IMR-90 (cell line): ENCODE results near the gene SOX21.

Experiments used
- CTCF ChIP-seq: conservative IDR thresholded peaks from 2 replicates; pipeline ENCODE4 v1.5.1; 2012; ENCODE audit warnings: mild to moderate bottlenecking, low read depth, low read length, improper control_type of control experiment
- POLR2A ChIP-seq: IDR thresholded peaks from 2 replicates; pipeline ENCODE4 v1.6.1; 2012; ENCODE audit warnings: mild to moderate bottlenecking, low read depth, low read length
- RCOR1 ChIP-seq: IDR thresholded peaks from 2 replicates; pipeline ENCODE4 v1.6.1; 2012; ENCODE audit warnings: mild to moderate bottlenecking, low read length, improper control_type of control experiment; ENCODE audit not compliant: insufficient replicate concordance

GRCh38 chr13:94712812-94713560 lies 641 bp upstream of the SOX21 start:
- no peak for TF ChIP-seq CTCF
- no peak for TF ChIP-seq POLR2A
- no peak for TF ChIP-seq RCOR1
